SK-MEL-5 (cell line): ENCODE data around the gene ACOXL. TPM values are rescaled to one million over a fixed set of nuclear protein-coding genes. Genes with fewer than 3 reads are reported as not detected.
A peak's percentile ranks its signal among the peaks of the same experiment; 100 is the strongest.
"Not testable (repeated sequence)": the region's sequence is repeated elsewhere in the genome, so short reads cannot be mapped to it uniquely, and the experiment has no call there.

Source experiments
- DNase-seq: peaks from one replicate; pipeline ENCODE4 v3.0.0-alpha.2; 2016; ENCODE audit warnings: low read depth, low spot score
- in situ Hi-C: cut with HindIII; loops from 2 replicates; pipeline ENCODE4 v1.10.0; 2016; ENCODE audit warnings: low sequenced_read_pairs, high pct_unique_total_duplicates, low pct_unique_long_range_greater_than_20kb
- total RNA-seq: library from RNA; depleted of rRNA; stranded (reverse); fragments of >200 nt; shearing (Covaris generic); gene quantifications from 2 replicates; pipeline ENCODE4 v1.2.3, GENCODE V29; 2014

The ACOXL gene
- total RNA-seq, 1 experiment from 2014 or later = not detected

DNA sequence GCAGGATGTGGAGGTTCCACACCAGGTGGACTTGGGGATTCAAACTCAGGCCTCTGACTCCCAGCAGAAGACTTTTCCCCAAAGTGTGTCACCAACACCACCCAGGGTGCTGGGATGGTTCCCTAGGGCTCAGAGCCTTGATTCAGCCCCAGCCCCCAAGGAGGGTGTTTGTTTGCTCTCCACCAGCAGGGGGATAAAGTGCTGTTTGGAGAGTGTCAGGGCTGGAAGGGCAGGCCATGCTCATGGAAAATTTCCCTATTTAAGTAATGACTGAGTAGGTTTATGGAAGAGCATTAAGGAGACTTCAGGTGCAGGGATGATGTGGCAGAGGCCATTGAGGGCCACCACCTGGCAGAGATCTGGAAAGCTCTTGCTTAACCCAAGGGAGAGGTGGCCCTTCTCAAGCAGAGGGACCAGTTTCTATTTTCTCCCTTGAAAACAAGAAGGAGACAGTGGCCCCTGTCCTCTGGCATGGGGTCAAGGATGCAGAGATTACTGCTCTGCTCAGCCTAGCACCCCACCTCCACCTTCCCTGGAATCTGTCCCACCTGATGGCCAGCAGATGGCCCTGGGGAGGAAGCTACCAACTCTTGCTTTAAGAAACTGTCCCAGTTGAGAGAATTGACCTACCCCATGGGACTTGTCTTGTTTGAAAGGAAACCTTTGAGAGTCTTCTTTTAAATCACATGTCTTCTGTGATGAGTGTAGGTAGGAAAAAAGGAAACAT lies 122.1 kb downstream of the ACOXL start:
- DNase-seq = peak; percentile 45
- in situ Hi-C loops = loop anchor here (25.0 kb wide), 1 partner anchor 133 kb away; no protein-coding TSS in a partner anchor

DNA sequence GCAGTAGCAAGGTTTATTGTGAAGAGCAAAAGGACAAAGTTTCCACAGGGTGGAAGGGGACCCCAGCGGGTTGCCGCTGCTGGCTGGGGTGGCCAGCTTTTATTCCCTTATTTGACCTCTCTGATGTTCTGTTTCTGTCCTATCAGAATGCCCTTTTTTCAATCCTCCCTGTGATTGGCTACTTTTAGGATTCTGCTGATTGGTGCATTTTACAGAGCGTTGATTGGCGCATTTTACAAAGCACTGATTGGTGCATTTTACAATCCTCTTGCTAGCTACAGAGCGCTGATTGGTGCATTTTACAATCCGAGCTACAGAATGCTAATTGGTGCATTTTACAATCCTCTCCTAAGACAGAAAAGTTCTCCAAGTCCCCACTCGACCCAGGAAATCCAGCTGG lies 123.5 kb downstream of the ACOXL start:
- not testable (repeated sequence) for DNase-seq
- in situ Hi-C loops = loop anchor here (25.0 kb wide), 1 partner anchor 131 kb away; no protein-coding TSS in a partner anchor

DNA sequence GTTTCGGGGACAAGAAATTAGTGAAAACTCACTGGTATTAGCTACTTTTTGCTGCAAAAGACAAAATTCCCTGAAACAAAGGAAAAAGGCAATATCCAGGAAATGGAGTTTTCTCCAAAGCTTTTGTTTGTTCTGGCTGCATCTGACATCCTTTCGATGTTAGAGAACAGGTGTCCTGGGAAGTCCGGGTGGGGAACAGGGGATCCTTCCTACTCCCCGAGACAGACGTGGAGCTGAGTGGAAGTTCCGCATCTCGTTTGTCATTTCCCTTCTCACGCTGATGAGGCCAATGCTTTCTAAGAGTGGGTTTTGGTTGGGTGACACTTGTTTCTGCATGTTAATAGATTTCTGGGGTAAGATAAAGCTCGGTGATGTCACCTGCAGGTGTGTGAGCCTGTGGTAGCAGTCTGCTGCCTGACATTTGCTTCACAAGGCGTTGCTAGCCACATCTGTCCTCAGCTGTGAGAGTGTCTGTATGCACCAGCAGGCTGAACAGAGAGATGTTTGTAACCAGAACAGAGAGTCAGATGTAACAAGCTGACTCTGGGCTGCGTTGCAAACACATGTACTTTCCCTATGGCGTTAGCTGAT lies 125.9 kb downstream of the ACOXL start:
- in situ Hi-C loops = loop anchor here (25.0 kb wide), 1 partner anchor 129 kb away; no protein-coding TSS in a partner anchor
- peak; percentile 13 for DNase-seq

DNA sequence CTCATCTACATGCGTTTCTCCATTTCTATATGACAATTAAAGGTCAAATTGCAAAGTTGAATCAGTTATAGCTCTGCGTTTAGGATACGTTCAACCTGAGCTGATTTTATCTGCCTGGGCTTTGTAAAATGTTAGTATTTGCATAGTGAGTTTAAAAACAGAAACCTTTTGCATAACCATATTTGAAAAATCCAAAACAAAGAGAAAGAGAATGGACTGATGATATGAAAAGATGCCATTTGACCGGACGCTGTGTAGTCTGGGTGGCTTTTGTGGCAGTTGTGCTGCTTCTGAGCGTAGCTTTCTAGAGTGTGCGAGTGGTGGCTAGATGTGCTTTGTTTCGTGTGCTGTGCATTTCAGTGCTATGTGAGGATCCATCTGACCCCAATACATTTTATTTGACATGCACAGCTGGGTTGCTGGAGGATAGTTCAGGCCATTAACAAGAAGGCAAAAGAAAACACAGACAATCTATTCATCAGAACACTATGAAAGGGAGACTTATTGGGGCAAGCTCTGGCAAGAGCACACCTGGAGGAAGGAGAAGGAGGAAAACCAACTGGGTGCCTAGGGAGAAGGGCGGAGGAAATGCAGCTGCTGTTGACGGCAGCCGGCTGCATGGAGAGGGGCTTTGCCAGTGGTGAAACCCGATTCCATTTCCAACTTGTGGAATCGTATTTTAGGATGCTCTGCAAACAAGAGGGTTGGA lies 126.8 kb downstream of the ACOXL start:
- no peak for DNase-seq
- in situ Hi-C loops = loop anchor here (25.0 kb wide), 1 partner anchor 128 kb away; no protein-coding TSS in a partner anchor

DNA sequence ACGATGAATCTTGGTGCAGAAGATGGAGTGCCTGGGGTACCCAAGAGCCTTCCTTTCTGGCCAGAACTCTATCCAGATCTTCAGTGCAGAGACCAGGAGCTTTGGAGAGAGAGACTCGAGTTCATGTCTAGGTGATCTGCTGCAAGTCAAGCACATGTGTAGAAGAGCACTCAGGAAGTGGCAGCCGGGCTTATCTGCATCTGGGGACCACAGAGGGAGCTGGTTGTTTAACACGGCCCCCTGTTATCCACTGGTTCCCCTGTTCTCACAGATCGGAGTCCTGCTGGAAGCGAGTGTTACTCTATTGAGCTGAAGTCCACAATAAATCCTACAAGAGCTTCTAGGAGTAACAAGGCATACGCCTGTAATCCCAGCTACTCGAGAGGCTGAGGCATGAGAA lies 128.3 kb downstream of the ACOXL start:
- no peak for DNase-seq
- in situ Hi-C loops = loop anchor here (25.0 kb wide), 1 partner anchor 127 kb away; no protein-coding TSS in a partner anchor

DNA sequence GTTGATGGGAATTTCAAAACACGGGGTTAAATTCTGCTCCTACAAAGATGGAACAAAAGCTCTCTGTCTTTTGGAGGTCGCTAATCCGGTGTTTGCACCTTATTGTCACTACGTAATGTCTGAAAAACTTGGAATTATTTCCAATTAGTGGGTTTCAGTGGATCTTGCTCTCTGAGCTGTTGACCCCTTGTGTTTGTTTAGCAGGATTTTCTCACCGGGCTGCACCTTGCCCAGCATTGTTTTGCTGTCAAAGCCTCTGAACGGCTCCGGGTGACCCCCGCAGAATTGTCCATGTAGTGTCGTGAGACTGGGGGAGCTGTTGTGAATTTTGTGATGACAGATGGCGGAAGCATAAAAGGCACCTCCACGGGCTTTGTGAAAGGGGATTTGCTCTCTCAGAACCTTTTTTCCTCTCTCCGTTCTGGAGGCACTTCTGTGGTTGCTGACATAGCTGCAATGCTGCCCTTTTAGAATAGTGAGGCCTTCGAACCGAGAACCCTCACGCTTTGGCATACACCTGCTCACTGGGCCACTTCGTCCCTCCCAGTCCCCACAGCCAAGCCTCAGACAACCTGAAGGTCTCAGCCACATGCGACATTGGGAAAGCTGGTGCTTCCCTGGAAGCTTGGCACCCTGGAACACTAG lies 129.4 kb downstream of the ACOXL start:
- in situ Hi-C loops = loop anchor here (25.0 kb wide), 1 partner anchor 126 kb away; no protein-coding TSS in a partner anchor
- DNase-seq = no peak

DNA sequence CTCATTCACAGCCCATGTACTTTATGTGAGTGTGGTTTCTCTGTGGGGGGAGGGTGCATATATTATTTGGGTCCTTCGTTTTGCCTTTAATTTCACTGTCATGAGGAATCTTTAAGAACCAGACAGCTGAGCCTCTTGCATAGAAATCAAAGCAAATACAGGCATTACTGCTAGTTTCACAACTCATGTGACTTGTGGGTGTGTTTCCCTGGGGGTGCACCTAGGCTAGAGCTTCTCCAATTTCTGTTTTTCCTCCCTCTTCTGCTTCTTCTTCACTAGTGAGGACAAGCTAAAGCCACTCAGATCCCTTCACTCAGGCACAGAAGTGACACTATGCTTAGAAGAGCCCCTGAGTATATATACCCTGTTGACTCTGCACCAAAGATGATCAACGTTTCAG lies 131.4 kb downstream of the ACOXL start:
- no peak for DNase-seq
- in situ Hi-C loops = loop anchor here (25.0 kb wide), 1 partner anchor 124 kb away; no protein-coding TSS in a partner anchor

DNA sequence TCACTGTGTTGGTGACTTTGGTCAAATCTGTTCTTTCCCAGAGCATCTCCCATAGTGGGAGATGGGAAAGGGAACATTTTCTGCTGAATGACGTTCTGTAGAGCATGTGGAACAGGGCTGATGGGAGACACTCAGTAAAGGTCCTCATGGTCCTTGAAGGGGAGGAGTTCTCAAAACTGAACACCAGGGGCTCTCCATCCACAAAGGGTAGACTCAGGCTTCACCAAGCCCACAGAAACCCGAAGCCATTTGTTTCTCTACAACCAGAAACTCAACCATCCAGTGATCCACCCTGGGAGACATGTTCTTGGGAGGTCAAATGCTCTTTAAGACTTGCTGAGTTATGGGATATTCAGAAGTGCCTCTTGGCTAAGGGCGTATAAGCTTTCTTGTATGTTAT lies 131.8 kb downstream of the ACOXL start:
- in situ Hi-C loops = loop anchor here (25.0 kb wide), 1 partner anchor 123 kb away; no protein-coding TSS in a partner anchor
- no peak for DNase-seq

DNA sequence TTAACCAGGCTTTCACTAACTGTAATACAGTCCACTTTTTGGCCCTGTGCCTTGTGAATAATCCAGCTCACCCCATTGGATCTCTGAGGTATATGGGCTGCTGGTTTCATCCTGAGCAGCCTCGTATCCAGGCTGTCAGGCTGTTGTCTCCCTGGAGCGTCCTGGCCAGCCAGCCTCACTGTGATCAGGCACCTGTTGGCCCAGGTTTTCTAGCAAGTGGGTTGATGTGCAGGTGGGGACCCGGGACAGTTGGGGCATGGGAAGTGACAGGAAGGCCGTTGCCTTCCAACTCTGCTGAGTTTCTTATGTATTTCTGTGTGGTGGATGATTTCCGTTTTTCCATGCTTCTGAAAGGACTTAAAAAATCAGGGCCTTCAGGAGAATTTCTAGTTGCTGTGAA lies 132.4 kb downstream of the ACOXL start:
- DNase-seq = no peak
- in situ Hi-C loops = loop anchor here (25.0 kb wide), 1 partner anchor 123 kb away; no protein-coding TSS in a partner anchor

DNA sequence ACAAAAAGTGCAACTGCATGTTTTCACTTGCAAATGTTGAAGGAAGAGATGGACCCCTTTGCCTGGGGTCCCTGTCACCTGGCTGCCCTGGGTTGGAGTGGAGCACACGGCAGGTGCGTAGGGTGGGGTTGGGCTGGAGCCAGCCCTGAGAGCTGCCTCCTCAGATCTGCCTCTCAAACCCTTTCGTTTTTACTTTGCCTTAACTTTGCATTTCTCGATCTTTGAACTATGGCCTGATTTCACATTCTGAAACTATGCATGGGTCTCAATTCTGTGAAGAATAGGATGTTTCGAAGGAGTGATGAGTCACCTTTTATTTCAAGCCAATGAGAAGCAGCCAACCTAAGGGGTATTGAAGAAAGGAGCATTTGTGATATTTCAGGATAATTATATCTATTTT lies 132.8 kb downstream of the ACOXL start:
- in situ Hi-C loops = loop anchor here (25.0 kb wide), 1 partner anchor 122 kb away; no protein-coding TSS in a partner anchor
- no peak for DNase-seq

DNA sequence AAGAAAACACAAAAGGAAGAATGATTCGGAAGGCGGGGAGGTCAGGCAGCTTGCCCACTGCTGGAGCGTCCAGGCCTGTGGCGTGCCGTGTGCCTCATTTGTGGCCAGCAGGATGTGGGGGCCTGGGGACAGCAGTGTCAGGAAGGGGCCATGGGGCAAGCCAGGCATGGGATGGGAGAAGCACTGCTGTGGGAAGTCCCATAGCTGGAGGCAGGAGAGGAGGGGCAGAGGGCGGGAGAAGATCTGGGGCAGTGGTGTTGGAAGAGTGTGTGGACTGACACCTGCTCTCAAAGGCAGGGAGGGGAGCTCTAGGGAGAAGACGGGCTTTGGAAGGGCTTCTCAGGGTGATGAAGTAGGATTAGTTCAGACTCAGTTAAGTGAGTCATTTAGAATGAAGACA lies 133.7 kb downstream of the ACOXL start:
- DNase-seq = no peak
- in situ Hi-C loops = loop anchor here (25.0 kb wide), 1 partner anchor 121 kb away; no protein-coding TSS in a partner anchor

DNA sequence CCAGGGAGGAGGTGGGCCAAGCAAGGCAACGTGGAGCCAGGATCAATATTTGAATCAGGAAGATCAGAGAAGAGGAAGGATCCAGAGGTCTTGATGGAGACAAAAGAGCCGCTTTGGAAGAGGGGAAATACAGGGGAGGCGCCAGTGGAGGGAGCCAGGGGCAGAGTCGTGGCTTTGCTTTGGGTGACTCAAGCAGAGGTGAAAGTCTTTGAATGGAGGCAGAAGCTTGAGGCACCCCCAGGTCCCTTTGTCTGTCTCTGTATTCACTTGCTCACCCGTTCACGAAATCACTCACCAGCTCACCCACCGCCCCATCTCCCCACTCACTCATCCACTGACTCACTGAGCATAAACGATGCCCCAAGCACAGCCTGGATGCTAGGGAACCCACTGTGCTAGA lies 134.1 kb downstream of the ACOXL start:
- in situ Hi-C loops = loop anchor here (25.0 kb wide), 1 partner anchor 121 kb away; no protein-coding TSS in a partner anchor
- DNase-seq = no peak

DNA sequence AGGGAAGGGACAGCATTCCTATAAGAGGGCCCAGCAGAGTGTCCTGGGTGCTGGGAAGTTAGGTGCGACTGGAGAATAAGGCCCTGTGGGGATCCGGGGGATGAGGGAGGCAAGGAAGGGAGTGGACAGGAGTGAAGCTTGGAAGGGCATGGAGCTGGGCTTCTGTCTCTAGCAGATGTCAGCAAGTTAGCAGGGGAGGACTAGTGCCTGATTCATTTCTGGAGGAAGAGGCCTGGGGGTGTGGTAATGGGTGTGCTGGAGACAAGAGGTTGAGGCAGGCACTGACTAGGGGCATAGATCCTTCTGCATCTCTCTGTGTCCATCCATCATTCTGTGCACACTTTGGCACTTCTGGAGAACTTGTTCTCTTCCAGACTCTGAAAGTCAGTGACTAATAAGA lies 134.7 kb downstream of the ACOXL start:
- in situ Hi-C loops = loop anchor here (25.0 kb wide), 1 partner anchor 120 kb away; no protein-coding TSS in a partner anchor

DNA sequence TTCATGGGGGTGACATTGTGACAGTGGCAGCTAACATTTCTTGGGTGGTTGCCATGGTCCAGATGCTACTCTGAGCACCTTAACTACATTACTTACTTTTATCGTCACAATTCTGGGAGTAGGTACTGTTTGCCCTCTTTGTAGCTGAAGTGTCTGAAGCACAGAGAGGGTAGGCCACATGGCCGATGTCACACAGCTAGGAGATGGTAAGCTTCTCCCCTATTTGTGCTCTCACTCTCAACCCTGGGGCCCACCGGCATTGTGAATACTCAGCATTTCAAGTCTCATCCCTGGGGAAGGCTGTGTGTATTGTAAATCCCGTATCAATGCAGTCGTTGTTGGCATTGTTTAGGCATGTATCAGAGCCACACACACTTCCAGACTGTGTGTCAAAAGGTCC lies 136.6 kb downstream of the ACOXL start:
- in situ Hi-C loops = loop anchor here (25.0 kb wide), 1 partner anchor 118 kb away; no protein-coding TSS in a partner anchor
- no peak for DNase-seq

More for the DNA sequence above, 134.7 kb downstream of the ACOXL start:
- DNase-seq = no peak

DNA sequence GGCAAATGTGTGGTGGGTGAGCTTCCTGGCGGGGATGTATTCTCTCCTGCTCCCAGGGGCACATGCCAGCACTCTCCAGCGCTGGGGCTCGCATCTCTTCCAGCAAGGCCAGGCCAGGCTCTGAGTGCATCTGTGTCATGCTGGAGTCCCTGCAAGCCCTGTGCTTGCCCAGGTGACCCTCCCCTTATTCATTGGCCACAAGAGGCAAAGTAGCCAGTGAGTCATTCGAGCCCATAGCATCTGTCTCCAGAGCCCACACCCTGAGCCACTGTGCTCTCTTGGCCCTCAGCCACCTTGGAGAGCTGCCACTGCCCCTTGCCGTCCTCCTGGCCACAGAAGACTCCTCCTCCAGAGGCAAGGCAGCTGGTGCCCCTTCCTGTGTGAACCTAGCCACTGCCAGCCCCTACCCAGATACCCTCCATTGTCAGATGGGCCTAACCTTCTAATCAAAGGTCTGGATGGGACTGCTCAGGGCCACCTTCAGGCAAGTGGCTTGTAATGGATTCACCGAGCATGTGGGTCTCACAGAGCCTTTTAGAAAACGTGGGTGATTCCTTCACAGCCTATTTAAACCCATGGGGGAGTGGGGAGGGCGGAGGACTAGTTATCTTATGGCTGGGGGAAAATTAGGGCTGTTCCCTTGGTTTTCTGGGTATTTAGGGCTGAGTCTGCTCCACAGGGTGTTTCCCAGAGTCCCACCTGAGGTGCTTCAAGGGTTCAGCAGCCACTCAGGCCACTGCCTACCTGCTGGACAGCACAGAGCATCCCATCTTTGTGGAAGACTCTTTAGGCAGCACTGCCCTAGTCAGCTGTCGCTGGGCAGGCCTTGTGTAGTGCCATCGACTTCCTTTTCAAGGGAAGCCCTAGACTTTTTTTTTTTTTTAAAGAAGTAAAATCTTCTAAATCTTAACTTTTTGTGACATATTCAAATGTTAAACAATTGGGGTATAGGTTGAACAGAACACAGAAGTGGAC lies 137.4 kb downstream of the ACOXL start:
- DNase-seq = no peak
- in situ Hi-C loops = loop anchor here (25.0 kb wide), 1 partner anchor 118 kb away; no protein-coding TSS in a partner anchor

DNA sequence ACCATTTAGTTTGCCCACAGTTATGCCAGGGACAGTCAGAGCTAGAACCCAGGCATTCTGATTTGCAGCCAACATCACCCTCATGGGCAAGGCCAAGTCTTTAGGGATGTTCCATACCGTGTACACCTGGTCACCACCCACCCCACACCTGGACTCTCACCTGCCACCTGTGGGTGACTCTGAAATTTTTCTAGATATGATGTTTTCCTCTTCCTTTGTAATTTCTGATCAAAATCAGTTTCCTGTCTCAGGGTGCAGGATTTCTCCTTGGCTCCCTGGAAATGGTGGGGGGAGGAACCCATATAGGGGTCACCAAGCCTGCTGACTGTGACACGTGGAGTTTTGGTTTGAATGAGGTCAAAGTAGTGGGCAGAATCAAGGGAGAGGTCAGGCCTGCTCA lies 138.2 kb downstream of the ACOXL start:
- DNase-seq = no peak
- in situ Hi-C loops = loop anchor here (25.0 kb wide), 1 partner anchor 117 kb away; no protein-coding TSS in a partner anchor
